HG03108 (cell line): Measurements from ENCODE around the gene SLC39A1.
"Not testable (repeated sequence)": the region's sequence is repeated elsewhere in the genome, so short reads cannot be mapped to it uniquely, and the experiment has no call there.

Source experiments
- ATAC-seq: cut with Tn5 transposase; IDR thresholded peaks from one replicate; pipeline ENCODE4 v1.9.1; 2021; ENCODE audit warnings: moderate library complexity; ENCODE audit not compliant: unreplicated experiment

Gene SLC39A1, protein sequence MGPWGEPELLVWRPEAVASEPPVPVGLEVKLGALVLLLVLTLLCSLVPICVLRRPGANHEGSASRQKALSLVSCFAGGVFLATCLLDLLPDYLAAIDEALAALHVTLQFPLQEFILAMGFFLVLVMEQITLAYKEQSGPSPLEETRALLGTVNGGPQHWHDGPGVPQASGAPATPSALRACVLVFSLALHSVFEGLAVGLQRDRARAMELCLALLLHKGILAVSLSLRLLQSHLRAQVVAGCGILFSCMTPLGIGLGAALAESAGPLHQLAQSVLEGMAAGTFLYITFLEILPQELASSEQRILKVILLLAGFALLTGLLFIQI

GRCh38 chr1:153963030-153963849 is at the start of gene SLC39A1:
Gene SLC39A1 (minus strand): TSS chr1:153963537. CDS start chr1:153962715, 822 bp downstream.
- ATAC-seq = peak; percentile 37

- ATAC-seq = not testable (repeated sequence)
These were observed 49.2 kb upstream of the SLC39A1 start for GRCh38 chr1:154012543-154012942.

- no peak for ATAC-seq
These were observed 48.8 kb upstream of the SLC39A1 start for GRCh38 chr1:154012129-154012528.

DNA sequence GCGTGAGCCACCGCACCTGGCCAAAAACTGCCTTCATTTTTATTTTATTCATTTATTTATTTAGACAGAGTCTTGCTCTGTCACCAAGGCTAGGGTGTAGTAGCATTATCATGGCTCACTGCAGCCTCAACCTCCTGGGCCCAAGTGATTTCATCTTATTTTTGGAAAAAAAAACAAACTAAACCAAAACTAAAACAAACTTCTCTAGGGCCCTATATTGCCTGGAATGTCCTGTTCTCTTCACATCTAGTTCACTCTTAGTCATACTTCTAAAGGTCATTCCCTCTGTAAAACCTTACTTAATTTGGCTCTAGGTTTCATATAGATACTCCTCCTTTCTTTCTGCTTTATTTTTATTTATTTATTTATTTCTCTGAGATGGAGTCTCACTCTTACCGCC is 42.8 kb upstream of the SLC39A1 start:
- ATAC-seq = no peak

DNA sequence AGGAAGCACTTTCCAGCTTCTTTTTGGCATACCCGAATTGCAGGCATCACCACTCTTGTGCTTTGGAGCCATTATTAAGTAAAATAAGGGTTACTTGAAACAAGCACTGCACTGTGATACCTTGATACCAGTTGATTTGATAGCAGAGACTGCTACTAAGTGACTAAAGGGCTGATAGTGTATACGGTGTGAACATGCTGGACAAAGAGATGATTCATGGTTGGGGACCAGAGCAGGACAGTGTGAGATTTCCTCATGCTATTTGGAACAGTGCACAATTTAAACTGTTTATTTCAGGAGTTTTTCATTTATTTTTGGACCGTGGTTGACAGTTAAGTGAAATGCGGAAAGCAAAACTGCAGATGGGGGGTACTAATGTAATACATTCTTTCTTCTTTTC is 37.1 kb upstream of the SLC39A1 start:
- no peak for ATAC-seq

DNA sequence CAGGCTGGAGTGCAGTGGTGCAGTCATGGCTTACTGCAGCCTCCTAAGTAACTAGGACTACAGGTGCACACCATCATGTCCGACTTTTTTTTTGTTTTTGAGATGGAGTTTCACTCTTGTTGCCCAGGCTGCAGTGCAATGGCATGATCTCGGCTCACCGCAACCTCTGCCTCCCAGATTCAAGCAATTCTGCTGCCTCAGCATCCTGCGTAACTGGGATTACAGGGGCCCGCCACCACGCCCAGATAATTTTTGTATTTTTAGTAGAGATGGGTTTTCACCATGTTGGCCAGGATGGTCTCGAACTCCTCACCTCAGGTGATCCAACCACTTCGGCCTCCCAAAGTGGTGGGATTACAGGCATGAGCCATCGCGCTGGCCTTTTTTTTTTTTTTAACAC is 33.5 kb upstream of the SLC39A1 start:
- ATAC-seq = not testable (repeated sequence)

- no peak for ATAC-seq
These were observed 32.3 kb upstream of the SLC39A1 start for GRCh38 chr1:153995640-153996039.

GRCh38 chr1:153995202-153995601 is 31.9 kb upstream of the SLC39A1 start:
- no peak for ATAC-seq

DNA sequence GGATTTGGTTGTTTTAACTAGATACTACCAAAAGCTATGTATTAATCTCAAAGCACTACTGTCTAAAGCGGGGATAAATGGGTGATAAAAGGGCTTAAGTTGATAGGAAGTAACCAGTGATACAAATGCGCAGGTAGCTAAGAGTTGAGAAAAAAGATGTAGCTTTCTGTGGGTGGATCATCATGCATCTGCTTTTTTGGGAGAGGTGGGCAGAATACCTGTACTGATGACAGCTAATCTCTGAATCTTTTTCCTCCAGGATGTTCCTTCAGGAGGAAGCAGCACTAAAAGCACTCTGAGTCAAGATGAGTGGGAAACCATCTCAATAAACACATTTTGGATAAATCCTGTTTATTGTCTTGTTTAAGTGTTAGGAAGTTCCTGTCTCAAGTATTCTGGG is 28.5 kb upstream of the SLC39A1 start:
- no peak for ATAC-seq

DNA sequence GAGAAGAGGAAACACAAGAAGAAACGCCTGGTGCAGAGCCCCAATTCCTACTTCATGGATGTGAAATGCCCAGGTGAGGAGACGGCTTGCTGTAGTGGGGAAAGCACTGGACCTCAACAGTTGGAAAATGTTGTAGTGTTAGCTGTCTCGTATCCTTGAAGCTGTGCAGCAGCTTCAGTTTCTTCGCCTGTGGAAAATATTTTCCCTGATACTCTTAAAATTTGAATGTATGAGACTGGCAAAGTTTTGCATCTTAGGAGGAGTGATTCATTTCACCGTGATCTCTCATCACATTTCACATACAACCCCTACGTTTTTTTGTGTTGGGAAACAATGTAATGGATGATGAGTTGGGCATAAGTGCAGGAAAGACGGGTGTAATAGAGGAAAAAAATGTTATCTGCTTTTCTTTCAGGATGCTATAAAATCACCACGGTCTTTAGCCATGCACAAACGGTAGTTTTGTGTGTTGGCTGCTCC is 27.9 kb upstream of the SLC39A1 start:
- ATAC-seq = no peak

DNA sequence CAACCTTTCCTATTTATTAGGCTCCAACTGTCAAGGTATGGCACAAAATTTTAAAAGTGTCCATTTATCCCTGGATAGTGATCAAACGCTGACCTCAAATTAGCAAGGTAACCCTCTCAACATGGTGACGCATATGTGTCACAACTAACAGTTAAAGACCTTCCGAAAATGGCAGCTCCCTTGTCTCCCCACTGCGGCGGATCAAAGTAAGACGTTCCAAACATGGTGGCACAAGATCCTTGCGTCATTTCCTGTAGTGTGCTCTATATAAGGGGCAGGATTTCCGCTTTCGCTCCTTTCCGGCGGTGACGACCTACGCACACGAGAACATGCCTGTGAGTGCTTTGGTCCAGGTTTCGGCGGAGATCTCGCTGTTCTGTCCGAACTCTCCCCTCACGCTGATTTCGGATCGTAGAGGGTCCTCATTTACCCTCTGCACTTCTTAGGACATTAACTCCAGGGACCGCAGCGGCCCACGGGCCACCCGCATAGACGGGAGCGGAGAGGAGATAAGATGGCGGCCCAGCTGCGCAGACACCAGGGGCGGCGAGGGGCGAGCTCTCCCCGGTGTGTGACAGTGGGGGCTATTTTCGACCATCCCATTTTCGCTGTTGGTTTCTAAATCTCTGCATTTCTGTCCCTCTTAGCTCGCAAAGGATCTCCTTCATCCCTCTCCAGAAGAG is 27.3 kb upstream of the SLC39A1 start, which contains the start of gene RPS27:
RPS27 (plus strand) TSS at position 295 of the 683 bp plus-strand sequence; CDS start at position 330, 35 bp downstream.
- peak; percentile 72 for ATAC-seq

- no peak for ATAC-seq
These were observed 24.3 kb upstream of the SLC39A1 start for GRCh38 chr1:153987621-153988020.

DNA sequence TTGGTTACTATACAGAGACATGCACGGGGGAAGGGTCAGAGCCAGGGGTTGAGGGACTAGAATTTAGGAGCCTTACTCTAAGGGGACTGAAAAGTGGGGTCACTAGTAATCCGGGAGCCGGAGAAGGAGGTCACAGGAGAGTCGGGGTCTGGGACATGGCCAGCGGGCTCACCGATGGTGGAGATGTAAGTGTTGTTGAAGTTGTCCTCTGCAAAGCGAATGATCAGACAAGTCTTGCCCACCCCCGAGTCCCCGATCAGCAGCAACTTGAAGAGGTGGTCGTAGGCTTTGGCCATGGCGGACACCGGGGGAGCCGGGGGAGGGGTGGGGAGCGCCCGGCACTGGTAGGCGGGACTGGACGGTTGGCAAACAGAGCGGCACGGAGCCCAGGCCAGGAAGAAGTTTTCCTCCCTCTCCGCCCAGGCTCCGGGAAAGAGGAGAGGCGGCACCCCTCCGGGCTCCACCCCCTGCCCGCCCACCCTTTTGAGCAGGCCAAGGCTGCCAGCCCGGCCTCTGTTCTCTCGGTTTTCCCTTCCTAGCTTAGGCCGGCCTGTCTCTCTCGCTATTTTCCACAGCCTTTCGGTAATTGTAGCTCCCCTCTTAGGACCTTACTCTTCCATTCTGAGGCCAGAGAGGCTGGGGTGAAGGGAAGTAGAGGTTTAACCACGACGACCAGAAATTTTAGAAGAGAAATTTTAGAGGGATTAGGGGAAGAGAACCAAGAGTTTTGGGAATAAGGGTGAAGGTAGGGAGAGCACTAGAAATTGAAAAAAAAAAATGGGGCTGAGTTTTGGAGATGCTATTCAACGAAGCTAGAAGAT is 22.8 kb upstream of the SLC39A1 start, which contains the start of gene RAB13:
RAB13 (minus strand) TSS at position 399 of the 821 bp plus-strand sequence; CDS start at position 296, 103 bp downstream.
- no peak for ATAC-seq

DNA sequence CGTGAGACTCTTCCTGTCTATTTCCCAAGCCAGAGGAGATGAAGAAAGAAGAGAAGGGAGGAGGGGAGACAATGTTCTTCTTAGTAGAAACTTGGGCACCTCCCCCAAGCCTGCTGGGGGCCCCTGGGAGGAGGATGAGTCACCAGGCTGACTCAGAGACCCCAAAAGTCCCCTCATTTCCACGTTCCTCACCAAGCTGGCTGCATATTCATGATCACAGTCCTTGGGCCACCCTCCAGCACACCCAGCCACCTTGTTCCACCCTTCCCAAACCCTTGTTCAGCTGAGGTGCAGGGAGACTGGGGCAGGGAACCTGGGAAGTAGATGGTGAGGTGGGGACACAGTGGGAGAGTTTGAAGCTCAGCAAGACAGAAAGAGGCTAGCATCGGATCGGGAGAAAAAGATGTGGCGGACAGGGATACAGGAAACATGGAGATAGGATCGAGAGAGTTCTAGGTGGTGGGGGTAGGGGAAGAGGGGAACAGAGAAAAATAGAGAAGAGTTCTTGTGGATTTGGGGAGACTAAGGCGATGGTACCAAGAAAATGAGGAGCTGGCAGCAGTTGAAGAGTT is 22.1 kb upstream of the SLC39A1 start:
- ATAC-seq = no peak

GRCh38 chr1:153984123-153984894 is 21.0 kb upstream of the SLC39A1 start:
- ATAC-seq = no peak

- ATAC-seq = not testable (repeated sequence)
These were observed 18.4 kb upstream of the SLC39A1 start for GRCh38 chr1:153981735-153982134.

DNA sequence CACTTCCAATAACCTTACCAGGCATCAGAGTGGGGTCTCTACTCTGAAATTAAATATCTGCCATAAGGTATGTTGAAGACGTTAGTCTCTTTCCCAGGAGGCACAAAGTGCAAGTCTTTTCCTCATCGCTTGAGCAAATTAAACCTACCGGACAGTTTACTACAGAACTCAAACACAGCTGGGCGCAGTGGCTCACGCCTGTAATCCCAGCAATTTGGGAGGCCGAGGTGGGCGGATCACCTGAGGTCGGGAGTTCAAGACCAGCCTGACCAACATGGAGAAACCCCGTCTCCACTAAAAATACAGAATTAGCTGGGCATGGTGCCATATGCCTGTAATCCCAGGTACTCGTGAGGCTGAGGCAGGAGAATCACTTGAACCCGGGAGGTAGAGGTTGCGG is 15.8 kb upstream of the SLC39A1 start:
- ATAC-seq = not testable (repeated sequence)

DNA sequence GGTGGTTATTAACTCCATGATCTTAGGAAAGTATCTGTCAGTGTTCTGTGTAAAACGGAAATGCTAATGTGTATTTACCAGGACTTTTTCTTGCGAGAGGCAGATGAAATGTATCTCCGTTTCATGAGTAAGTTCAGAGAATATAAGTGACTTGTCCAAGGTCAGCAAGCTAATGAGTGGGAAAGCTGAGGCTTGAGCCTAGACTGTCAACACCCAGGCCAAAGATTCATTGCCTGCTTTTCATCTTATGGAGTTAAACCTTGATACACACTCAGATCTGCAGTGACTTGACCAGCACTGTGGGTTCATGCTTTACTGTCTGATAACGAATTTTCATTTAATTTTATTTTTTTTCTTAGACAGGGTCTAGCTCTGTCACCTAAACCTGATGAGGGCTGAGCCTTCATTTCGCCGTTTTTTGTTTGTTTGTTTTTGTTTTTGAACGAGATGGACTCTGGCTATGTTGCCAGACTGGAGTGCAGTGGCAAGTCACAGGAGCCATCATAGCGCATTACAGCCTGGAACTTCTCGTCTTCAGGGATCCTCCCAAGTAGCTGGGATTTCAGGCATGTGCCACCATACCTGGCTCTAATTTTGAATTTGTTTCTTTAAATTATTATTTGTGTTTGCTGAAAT is 15.1 kb upstream of the SLC39A1 start:
- ATAC-seq = no peak
